ENCODE results near the gene TPP2.

DNA sequence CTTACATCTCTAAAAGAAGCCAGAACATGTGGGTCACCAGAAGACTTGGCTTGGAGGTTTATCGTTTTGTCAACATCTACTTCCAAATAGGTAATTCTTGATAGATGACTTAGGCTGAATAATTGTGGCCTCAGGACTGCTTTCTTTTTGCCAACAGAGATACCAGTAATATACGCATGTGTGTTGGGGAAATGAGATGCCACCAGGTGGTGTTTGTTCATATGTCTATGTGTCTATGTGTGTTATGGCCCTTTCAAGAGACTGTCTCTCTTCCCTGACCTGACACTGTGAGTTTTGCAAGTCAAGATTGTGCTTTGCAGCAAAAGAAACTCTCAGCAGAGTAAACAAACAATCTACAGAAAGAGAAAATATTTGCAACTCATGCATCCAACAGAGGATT, 129.6 kb downstream of the TPP2 start:
- TF ChIP-seq, protein P1, sequence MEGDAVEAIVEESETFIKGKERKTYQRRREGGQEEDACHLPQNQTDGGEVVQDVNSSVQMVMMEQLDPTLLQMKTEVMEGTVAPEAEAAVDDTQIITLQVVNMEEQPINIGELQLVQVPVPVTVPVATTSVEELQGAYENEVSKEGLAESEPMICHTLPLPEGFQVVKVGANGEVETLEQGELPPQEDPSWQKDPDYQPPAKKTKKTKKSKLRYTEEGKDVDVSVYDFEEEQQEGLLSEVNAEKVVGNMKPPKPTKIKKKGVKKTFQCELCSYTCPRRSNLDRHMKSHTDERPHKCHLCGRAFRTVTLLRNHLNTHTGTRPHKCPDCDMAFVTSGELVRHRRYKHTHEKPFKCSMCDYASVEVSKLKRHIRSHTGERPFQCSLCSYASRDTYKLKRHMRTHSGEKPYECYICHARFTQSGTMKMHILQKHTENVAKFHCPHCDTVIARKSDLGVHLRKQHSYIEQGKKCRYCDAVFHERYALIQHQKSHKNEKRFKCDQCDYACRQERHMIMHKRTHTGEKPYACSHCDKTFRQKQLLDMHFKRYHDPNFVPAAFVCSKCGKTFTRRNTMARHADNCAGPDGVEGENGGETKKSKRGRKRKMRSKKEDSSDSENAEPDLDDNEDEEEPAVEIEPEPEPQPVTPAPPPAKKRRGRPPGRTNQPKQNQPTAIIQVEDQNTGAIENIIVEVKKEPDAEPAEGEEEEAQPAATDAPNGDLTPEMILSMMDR (IDR thresholded peaks at IDR 0.05; ENCODE audit: low read depth, low read length, poor library complexity, severe bottlenecking) = peak; percentile 8
- no peak for TF ChIP-seq EZH2phosphoT487 (IDR thresholded peaks at IDR 0.05; ENCODE audit: borderline replicate concordance, low read length)

Data from DOHH2 (cell line).